Skin epidermis (tissue), 12 donors: Measurements from ENCODE around the gene GNAT1.

Source experiments
- H3K27ac ChIP-seq, 21 experiments: fragments of 200-600 bp; sonication (generic) in 11 of 21; one replicate each; pipeline ENCODE4 v1.5.0; 2020; ENCODE audit warnings: mild to moderate bottlenecking in 3 of 21, inconsistent platforms in 2 of 21, moderate library complexity in 2 of 21
- H3K4me3 ChIP-seq, 7 experiments: fragments of 200-600 bp; sonication (generic) in 2 of 7; one replicate each; pipeline ENCODE4 v1.5.0; 2020; ENCODE audit warnings: inconsistent platforms in 2 of 7, mild to moderate bottlenecking in 2 of 7, moderate library complexity in 1 of 7

Gene GNAT1

DNA sequence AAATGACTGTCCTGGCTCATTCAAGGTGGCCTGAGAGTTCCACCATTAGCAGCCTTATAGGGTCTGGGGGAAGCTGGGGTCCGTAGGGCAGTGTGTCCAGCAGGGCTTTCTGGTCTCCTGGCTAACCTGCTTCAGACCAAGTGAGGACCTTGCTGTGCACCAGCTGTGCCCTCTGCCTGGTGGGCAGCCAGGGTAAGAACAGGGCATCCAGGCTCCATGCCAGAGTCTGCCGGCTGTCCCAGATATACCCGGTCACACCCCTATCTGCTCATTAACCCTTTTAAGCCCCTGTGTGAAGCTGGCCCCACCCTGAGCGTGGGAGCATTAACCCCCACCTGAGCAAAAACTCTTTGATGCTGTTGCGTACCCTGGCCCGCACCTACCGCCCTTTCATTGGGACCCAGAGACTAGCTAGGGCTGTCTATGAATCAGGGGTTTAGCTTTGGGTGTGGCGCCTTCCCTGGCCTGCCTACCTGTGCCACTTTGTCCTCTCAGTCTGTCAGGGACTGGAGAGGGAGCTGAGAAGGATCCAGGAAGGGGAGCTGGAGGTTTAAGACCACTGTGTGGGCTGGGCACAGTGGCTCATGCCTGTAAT lies 18.7 kb upstream of the GNAT1 start:
- Histone ChIP-seq H3K4me3 (no peak overlapping the region), H3K27ac (peak overlapping the region in 4 of 21 experiments; percentile 1 to 80 (median 66))

DNA sequence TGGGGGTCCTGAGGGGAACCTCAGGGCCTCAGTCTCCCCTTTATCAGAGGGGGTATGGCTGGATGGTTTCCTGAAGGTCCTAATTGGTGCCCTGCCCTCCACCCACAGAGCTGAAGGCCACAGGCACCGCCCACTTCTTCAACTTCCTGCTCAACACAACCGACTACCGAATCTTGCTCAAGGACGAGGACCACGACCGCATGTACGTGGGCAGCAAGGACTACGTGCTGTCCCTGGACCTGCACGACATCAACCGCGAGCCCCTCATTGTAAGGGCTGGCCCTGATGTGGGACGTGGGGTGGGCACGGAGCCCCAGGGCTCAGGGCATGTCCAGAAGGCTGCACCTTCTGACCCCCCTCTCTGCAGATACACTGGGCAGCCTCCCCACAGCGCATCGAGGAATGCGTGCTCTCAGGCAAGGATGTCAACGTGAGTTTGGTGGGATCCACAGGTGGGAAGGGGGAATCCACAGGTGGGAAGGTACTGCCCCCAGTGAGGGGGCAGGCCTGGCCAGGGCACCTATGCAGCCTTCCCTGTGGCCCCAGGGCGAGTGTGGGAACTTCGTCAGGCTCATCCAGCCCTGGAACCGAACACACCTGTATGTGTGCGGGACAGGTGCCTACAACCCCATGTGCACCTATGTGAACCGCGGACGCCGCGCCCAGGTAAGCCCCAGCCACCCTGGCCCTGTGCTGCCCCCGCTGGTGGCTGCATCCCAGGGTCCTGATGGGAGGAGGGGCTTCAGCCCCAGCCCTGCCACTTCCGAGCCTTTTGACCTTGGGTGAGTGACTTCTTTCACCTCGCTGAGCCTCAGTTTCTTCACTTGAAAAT lies 17.5 kb upstream of the GNAT1 start:
- H3K4me3 ChIP-seq = no peak overlapping the region
- peak overlapping the region in 2 of 21 experiments; percentile 3 to 76 for H3K27ac ChIP-seq

DNA sequence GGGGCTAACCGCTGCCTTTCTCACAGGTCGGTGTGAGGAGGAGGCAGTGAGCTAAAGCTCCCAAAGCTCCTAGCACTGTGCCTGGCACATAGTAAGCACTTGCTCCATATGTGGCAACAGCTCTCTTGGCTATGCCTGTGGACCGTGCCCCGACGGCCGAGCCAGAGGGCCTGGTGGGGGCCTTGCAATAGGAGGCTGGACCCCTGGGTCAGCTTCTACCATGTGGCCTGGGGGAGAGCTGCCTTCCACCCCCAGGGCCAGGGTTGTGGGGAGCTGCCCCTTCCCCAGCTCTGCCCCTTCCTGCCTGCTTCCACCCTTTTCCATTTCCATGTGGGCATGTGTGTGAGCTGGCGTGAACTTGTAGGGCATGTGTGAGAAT lies 16.9 kb upstream of the GNAT1 start:
- no peak overlapping the region for H3K27ac ChIP-seq
- H3K4me3 ChIP-seq = no peak overlapping the region

DNA sequence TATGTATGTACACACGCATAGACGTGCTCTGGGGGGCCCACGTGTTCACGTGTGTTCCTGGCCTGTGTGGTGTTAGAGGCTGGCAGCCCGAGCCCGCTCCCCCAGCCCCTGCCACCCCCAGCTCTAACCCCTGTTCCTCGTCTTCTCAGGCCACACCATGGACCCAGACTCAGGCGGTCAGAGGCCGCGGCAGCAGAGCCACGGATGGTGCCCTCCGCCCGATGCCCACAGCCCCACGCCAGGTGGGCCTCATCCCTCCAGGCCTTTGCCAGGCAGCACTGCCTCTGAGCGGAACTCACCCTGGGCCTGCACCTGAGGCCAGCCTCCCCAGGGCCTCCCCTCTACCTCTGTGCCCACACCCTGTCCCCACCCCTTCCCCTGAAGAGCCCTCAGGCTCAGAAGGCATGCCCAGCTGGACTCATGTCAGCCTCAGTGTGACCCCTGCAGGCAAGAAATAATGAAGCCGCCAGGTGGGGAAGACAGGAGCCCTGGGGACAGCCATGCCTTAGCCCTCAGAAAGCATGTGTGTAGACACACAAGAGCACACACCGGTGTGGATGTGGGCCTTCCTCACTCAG lies 16.4 kb upstream of the GNAT1 start:
- Histone ChIP-seq H3K4me3 (no peak overlapping the region), H3K27ac (no peak overlapping the region)

DNA sequence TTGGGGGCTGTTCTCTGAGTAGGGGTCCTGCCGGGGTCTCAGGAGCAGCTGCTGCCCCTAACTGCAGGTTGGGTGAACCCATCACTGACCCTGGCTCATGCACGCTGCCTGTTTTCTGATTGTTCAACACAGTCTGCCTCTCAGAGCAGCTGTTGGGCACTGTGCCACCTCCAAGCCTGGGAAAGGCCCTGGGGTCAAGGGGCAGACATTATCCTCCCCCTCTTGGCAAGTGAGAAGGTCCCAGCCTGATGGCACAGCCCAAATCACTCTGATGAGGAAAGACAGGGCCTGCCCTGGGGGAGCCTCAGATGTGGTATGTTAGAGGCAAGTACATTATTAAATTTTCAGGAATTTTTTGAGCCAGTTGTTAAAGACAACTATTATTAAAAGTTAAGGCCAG lies 14.1 kb upstream of the GNAT1 start:
- no peak overlapping the region for H3K4me3 ChIP-seq

DNA sequence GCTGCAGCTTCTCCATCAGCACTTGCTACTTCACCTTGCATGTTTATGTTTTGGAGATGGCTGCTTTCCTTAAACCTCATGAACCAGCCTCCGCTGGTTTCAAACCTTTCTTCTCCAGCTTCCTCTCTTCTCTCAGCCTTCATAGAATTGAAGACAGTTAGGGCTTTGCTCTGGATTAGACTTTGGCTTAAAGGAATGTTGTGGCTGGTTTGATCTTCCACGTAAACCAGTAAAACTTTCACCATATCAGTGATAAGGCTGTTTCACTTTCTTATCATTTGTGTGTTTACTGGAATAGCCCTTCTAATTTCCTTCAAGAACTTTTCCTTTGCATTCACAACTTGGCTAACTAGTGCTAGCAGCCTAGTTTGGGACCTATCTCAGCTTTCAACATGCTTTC lies 11.7 kb upstream of the GNAT1 start:
- Histone ChIP-seq H3K4me3 (no peak overlapping the region), H3K27ac (no peak overlapping the region)

More for the DNA sequence above, 14.1 kb upstream of the GNAT1 start:
- peak overlapping the region in 1 of 21 experiments; percentile 10 for H3K27ac ChIP-seq

DNA sequence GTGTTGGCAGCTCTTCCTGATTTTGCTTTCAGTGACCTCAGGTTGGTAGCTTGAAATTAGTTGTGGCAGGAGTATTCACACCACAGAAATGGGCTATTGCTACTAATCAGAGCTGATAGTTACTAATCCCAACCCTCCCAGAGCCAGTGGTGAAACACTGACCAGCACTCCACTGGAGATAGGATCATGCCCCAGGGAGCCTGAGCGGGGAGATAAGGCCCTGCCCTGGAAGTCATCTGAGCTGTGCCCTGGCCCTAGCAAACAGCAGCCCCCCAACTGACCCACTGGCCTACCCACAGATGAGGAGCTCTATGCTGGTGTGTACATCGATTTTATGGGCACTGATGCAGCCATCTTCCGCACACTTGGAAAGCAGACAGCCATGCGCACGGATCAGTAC lies 9.4 kb upstream of the GNAT1 start:
- no peak overlapping the region for H3K4me3 ChIP-seq
- H3K27ac ChIP-seq = no peak overlapping the region

DNA sequence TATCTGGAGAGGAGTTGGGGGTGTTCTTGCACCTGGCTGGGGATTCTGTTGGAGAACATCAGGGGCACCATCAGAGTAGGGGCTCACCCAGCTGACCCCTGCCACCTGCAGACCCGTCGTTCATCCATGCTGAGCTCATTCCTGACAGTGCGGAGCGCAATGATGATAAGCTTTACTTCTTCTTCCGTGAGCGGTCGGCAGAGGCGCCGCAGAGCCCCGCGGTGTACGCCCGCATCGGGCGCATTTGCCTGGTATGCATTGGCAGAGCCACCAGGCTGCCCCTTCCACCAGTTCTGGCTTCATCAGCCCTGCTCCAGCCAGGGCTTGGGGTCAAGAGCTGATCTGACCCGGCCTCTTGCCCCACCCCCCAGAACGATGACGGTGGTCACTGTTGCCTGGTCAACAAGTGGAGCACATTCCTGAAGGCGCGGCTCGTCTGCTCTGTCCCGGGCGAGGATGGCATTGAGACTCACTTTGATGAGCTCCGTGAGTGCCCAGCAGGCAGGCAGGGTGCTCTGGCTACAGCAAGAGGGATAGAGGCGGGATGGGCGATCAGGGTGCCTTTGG lies 8.8 kb upstream of the GNAT1 start:
- peak overlapping the region in 1 of 21 experiments; percentile 3 for H3K27ac ChIP-seq
- H3K4me3 ChIP-seq = no peak overlapping the region

DNA sequence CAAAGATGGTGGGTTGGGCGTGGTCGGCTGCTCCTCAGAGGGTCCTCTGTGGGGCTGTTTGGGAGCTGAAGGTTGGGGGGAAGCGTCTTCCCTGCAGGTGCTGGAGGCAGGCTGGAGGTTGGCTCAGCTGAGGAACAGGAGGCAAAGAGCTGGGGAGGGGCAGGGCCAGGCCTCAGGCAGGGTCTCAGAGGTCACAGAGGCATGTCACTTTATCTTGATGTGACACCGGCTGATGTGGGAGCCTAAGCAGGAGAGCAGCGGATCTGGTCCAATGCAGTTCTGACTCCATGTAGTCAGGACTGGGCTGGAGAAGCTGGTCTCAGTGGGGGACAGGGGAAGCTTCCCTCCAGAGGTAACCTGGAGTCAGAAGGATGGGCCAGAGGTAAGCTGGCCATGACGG lies 7.7 kb upstream of the GNAT1 start:
- H3K4me3 ChIP-seq = no peak overlapping the region
- no peak overlapping the region for H3K27ac ChIP-seq

DNA sequence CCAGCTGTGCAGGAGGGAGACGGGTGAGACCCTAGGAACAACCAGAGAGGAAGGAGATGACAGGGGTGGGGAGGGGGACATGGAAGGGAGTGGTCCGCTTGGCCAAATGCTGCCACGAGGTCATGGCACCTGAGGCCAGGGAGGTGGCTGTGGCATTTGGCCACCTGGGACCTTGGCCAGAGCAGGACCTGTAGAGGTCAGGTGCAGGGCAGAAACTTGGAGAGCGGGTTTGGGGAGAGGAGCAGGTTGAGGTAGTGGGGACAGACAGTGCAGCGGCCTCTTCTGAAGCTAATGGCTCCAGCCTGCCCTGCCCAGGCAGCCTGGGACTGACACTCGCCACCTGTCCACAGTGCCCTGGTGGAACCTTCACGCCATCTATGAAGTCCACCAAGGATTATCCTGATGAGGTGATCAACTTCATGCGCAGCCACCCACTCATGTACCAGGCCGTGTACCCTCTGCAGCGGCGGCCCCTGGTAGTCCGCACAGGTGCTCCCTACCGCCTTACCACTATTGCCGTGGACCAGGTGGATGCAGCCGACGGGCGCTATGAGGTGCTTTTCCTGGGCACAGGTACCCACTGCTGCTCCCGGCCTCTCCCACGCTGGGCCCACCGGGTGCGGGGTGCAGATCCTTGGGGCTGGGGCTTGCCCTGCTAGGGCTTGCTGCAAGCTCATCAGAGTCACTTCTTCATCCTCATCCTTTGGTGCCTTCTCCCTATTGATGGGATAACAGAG lies 7.0 kb upstream of the GNAT1 start:
- H3K27ac ChIP-seq = no peak overlapping the region
- H3K4me3 ChIP-seq = no peak overlapping the region

DNA sequence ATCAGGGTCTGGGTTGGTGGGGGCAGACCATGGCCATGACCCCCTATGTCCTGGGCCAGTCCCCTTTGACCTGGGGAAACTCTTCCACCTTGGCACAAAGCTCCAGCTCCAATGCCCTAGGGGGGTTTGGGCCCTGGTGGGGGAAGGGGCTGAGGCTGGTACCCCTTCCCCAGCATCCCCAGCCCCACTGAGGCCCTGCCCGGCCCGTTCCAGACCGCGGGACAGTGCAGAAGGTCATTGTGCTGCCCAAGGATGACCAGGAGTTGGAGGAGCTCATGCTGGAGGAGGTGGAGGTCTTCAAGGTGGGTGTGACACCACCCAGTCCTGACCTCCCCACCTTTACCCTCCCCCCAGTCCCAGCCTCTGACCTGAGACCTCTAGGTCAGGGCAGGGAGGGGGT lies 6.2 kb upstream of the GNAT1 start:
- Histone ChIP-seq H3K4me3 (no peak overlapping the region), H3K27ac (no peak overlapping the region)

DNA sequence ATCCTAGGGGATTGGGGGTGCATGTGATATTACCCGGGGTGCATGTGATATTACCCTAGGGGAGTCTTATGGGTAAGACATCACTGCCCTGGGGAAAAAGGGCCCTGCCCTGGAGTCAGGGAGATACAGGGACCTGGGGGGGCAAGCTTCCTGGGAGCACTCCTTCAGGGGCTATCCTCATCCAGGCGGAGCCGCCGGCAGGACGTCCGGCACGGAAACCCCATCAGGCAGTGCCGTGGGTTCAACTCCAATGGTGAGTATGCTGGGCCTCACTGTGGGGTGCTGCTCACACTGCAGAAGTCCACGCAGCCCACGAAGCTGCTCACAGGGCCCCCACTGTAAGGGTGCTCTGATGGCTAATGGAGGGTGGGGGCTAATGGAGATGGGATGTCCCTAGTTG lies 5.3 kb upstream of the GNAT1 start:
- Histone ChIP-seq H3K27ac (no peak overlapping the region), H3K4me3 (no peak overlapping the region)

DNA sequence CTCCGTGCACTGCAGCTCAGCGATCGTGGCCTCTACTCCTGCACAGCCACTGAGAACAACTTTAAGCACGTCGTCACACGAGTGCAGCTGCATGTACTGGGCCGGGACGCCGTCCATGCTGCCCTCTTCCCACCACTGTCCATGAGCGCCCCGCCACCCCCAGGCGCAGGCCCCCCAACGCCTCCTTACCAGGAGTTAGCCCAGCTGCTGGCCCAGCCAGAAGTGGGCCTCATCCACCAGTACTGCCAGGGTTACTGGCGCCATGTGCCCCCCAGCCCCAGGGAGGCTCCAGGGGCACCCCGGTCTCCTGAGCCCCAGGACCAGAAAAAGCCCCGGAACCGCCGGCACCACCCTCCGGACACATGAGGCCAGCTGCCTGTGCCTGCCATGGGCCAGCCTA lies 3.7 kb upstream of the GNAT1 start:
- no peak overlapping the region for H3K27ac ChIP-seq
- no peak overlapping the region for H3K4me3 ChIP-seq

DNA sequence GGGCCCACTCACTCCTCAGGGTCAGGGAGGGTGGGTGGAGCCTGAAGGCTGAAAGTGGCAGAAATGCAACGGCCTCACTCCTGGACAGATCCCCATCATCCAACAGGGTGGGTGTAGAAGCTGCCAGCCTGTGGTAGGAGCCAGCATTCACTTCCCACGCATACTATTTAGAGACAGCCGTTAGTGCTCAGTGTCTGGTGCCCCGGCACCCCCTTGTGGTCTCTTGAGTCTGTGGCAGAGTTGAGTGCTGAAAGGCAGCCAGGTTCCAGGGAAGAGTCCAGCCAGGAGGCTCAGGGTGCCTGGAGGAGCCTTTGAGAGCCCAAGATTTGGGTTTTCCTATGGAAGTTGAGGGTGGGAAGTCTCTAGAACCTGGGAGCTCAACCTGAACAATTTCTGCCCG lies 2.1 kb upstream of the GNAT1 start:
- Histone ChIP-seq H3K27ac (peak overlapping the region in 2 of 21 experiments; percentile 17), H3K4me3 (no peak overlapping the region)

DNA sequence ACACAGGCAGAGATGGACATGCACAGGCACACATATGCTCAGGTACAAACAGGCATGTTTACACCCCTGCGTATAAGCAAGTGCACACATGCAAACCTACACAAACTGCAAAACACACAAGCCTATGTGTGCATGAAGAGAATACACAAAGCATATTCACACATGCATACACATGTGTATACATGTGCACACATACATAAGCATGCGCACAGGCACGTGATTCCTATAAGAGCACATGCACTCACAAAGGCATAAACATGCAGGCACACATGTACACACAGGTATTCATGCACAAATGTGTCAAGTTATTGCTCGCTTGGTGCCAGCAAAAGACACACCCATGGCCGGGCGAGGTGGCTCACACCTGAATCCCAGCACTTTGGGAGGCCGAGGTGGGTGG lies 1.4 kb upstream of the GNAT1 start:
- H3K27ac ChIP-seq = no peak overlapping the region
- H3K4me3 ChIP-seq = no peak overlapping the region

DNA sequence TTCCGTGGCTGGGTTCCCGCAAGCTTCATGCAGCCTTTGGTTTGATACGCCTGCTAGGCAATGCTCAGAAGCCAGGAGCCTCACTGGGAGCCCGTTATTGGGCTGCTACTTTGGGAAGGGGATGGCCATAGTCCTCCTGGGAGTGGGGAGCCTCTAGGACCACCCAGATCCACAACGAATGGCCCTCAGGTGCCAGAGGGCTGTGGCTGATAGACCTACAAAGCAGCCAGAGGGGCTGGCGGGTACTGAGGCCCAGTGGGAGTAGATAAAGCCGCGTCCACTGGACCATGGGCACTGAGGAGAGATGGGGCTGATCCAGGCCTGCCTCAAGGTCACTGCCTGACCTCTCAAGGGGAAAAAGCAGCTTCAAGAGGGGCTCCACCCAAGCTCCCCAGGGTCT lies 714 bp downstream of the GNAT1 start:
- no peak overlapping the region for H3K4me3 ChIP-seq
- no peak overlapping the region for H3K27ac ChIP-seq

DNA sequence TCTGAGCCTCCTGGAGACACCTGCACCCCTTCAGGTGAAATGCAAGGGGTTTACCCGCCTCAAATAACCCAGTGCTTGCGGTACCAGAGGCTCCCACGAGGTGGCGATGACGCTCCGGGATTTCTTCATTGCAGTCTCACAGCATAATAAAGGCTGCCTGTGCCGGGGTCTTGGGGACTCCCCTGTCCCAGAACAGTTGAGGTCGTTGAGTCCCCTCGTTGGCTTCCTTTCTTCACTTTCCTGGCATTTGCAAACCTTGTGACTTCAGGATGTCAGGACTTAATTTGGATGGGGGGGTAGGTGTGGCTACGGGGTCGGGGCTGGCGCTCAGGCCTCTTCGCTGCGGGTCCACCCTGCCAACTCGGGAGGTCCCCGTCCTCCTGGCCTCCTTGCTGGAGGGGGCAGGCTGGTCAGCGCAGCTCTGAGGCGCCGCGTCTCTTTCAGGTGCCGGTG lies 1.3 kb downstream of the GNAT1 start:
- Histone ChIP-seq H3K4me3 (no peak overlapping the region), H3K27ac (no peak overlapping the region)

DNA sequence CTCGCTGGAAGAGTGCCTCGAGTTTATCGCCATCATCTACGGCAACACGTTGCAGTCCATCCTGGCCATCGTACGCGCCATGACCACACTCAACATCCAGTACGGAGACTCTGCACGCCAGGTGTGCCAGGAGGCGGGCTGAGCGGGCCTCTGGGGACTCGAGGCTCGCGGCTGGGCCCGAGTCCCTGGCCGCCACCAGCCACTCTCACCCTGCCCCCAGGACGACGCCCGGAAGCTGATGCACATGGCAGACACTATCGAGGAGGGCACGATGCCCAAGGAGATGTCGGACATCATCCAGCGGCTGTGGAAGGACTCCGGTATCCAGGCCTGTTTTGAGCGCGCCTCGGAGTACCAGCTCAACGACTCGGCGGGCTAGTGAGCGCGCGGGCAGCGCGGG lies 1.9 kb downstream of the GNAT1 start:
- Histone ChIP-seq H3K4me3 (no peak overlapping the region), H3K27ac (no peak overlapping the region)

DNA sequence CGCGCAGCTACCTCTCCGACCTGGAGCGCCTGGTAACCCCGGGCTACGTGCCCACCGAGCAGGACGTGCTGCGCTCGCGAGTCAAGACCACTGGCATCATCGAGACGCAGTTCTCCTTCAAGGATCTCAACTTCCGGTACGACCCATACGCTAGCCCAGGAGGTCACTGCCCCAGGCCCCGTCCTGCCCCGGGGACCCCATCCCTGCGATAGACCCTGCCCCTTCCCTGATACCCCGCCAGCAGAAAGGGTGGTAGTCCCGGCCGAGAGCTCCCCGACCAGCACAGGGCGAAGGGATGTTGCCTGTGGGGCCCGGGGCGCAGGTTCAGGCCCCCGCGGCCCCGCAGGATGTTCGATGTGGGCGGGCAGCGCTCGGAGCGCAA lies 2.3 kb downstream of the GNAT1 start:
- no peak overlapping the region for H3K27ac ChIP-seq
- H3K4me3 ChIP-seq = no peak overlapping the region
